Activated CD8-positive, alpha-beta T cell treated with anti-CD3 and anti-CD28 coated beads for 36 hours (primary cell): ENCODE results near the gene MYEF2. TPM values are rescaled to one million over a fixed set of nuclear protein-coding genes. Genes with fewer than 3 reads are reported as not detected.

ENCODE experiments used
- ATAC-seq: fragments of 200-7000 bp; cut with Tn5 transposase; one replicate; pipeline ENCODE4 v1.10.0; 2021; ENCODE audit warnings: mild to moderate bottlenecking, moderate library complexity
- CTCF ChIA-PET: fragments of 350-600 bp; sonication (Branson Sonifier 250); formaldehyde crosslinking; loops from one replicate; lab custom pipeline; 2021; ENCODE audit warnings: antibody characterized with exemption; lab: Charles Lee
- POLR2A ChIA-PET: fragments of 350-600 bp; sonication (Branson Sonifier 250); formaldehyde crosslinking; loops from one replicate; lab custom pipeline; 2021; ENCODE audit warnings: antibody characterized with exemption; lab: Charles Lee
- DNase-seq: peaks from one replicate; pipeline ENCODE4 v3.0.0-alpha.2; 2020
- H3K27ac Mint-ChIP-seq: one replicate; pipeline ENCODE4 v1.8.0; 2021; ENCODE audit warnings: mild to moderate bottlenecking, mixed read lengths
- H3K27me3 Mint-ChIP-seq: one replicate; pipeline ENCODE4 v1.8.0; 2021; ENCODE audit warnings: mixed read lengths
- H3K36me3 Mint-ChIP-seq: one replicate; pipeline ENCODE4 v1.8.0; 2021; ENCODE audit warnings: low read depth, mixed read lengths
- H3K4me1 Mint-ChIP-seq: one replicate; pipeline ENCODE4 v1.8.0; 2021; ENCODE audit warnings: low read depth, mixed read lengths
- H3K4me3 Mint-ChIP-seq: one replicate; pipeline ENCODE4 v1.8.0; 2021; ENCODE audit warnings: mild to moderate bottlenecking, moderate library complexity, mixed read lengths
- H3K9me3 Mint-ChIP-seq: one replicate; pipeline ENCODE4 v1.8.0; 2021; ENCODE audit warnings: mixed read lengths
- CTCF ChIP-seq: fragments of 200-600 bp; IDR thresholded peaks from one replicate; pipeline ENCODE4 v1.8.0; 2022; ENCODE audit warnings: antibody characterized with exemption, mild to moderate bottlenecking
- intact Hi-C: fragments of 100-400 bp; cut with micrococcal nuclease; formaldehyde crosslinking; loops from one replicate; pipeline ENCODE4 v1.10.0; 2022
- total RNA-seq, 2 experiments: library from RNA; stranded (reverse); gene quantifications; one replicate each; pipeline ENCODE4 v1.2.3, GENCODE V29; 2021

MYEF2 gene
- total RNA-seq, 2 experiments from 2014 or later: 25.7 to 26.6 TPM

GRCh38 chr15:48221261-48221660 lies 43.2 kb upstream of the MYEF2 start:
- Mint-ChIP-seq H3K9me3 (no peaks in the 10 kb centered on the region), H3K4me3 (no peak overlapping the region), H3K27me3 (peaks cover 8% of the 10 kb centered on the region), H3K27ac (no peak overlapping the region), H3K4me1 (no peaks in the 10 kb centered on the region), H3K36me3 (no peaks in the 10 kb centered on the region)
- ChIA-PET POLR2A (no interaction called here), CTCF (no interaction called here)
- intact Hi-C loops: no loop called here
- DNase-seq (no peak), ATAC-seq (no peak)
- no peak for TF ChIP-seq CTCF

GRCh38 chr15:48205981-48206380 lies 27.9 kb upstream of the MYEF2 start, which contains the start of gene SLC12A1:
TSS of gene SLC12A1 (plus strand) at chr15:48206302. CDS start at chr15:48207720, 1,418 bp downstream.
- POLR2A ChIA-PET: no interaction called here
- H3K27ac Mint-ChIP-seq: no peak within 1 kb of the TSS
- no peaks in the 10 kb centered on the region for H3K4me1 Mint-ChIP-seq
- no peak for TF ChIP-seq CTCF
- CTCF ChIA-PET: no interaction called here
- no peaks in the 10 kb centered on the region for H3K9me3 Mint-ChIP-seq
- ATAC-seq: no peak
- intact Hi-C loops: no loop called here
- peaks cover 23% of the 10 kb centered on the region for H3K27me3 Mint-ChIP-seq
- no peak within 1 kb of the TSS for H3K4me3 Mint-ChIP-seq
- DNase-seq: no peak
- H3K36me3 Mint-ChIP-seq: no peaks in the 10 kb centered on the region

GRCh38 chr15:48202068-48202467 lies 24.0 kb upstream of the MYEF2 start:
- H3K4me3 Mint-ChIP-seq: no peak overlapping the region
- H3K27me3 Mint-ChIP-seq: peaks cover 18% of the 10 kb centered on the region
- H3K9me3 Mint-ChIP-seq: no peaks in the 10 kb centered on the region
- POLR2A ChIA-PET: no interaction called here
- intact Hi-C loops: no loop called here
- TF ChIP-seq CTCF: no peak
- no peak for DNase-seq
- CTCF ChIA-PET: no interaction called here
- H3K36me3 Mint-ChIP-seq: no peaks in the 10 kb centered on the region
- H3K4me1 Mint-ChIP-seq: no peaks in the 10 kb centered on the region
- no peak overlapping the region for H3K27ac Mint-ChIP-seq
- ATAC-seq: no peak

- Mint-ChIP-seq H3K27me3 (peaks cover 38% of the 10 kb centered on the region), H3K9me3 (no peaks in the 10 kb centered on the region), H3K4me3 (peak within 1 kb of the TSS; percentile 26), H3K4me1 (peaks cover 4% of the 10 kb centered on the region), H3K27ac (no peak within 1 kb of the TSS), H3K36me3 (no peaks in the 10 kb centered on the region)
- intact Hi-C loops: no loop called here
- DNase-seq (no peak), ATAC-seq (no peak)
- ChIA-PET CTCF (no interaction called here), POLR2A (no interaction called here)
- TF ChIP-seq CTCF: no peak
These were observed 13.6 kb upstream of the MYEF2 start, which contains the start of gene CTXN2 for GRCh38 chr15:48191574-48192225. TSS of gene CTXN2 (plus strand) at chr15:48191665. CDS start at chr15:48201301, 9,636 bp downstream.

GRCh38 chr15:48190932-48191573 lies 13.0 kb upstream of the MYEF2 start:
- H3K27me3 Mint-ChIP-seq: peaks cover 34% of the 10 kb centered on the region
- TF ChIP-seq CTCF: no peak

More at GRCh38 chr15:48190932-48191573, 13.0 kb upstream of the MYEF2 start:
- Mint-ChIP-seq H3K36me3 (no peaks in the 10 kb centered on the region), H3K9me3 (no peaks in the 10 kb centered on the region), H3K4me1 (peaks cover 4% of the 10 kb centered on the region), H3K4me3 (peak overlapping the region; percentile 26), H3K27ac (no peak overlapping the region)
- ATAC-seq (no peak), DNase-seq (peak; percentile 56)
- POLR2A ChIA-PET: no interaction called here
- CTCF ChIA-PET: no interaction called here
- intact Hi-C loops: no loop called here
